Gastroesophageal sphincter (tissue), 3 donors: Measurements from ENCODE around the gene ITGA5.

Source experiments
- EP300 ChIP-seq: sonication (generic); formaldehyde crosslinking; IDR thresholded peaks from one replicate; pipeline ENCODE4 v1.6.1; 2017; ENCODE audit warnings: antibody characterized with exemption, mild to moderate bottlenecking
- TF ChIP-seq, protein P1 (sequence below), 4 experiments: fragments of 200-600 bp in 2 of 4; fragments of 450-650 bp in 2 of 4; sonication (generic) in 1 of 4; IDR thresholded peaks; one replicate each; pipeline ENCODE4 v1.5.1; 2017 to 2019; ENCODE audit warnings: antibody characterized with exemption in 4 of 4, mild to moderate bottlenecking in 2 of 4, moderate library complexity in 2 of 4

DNA sequence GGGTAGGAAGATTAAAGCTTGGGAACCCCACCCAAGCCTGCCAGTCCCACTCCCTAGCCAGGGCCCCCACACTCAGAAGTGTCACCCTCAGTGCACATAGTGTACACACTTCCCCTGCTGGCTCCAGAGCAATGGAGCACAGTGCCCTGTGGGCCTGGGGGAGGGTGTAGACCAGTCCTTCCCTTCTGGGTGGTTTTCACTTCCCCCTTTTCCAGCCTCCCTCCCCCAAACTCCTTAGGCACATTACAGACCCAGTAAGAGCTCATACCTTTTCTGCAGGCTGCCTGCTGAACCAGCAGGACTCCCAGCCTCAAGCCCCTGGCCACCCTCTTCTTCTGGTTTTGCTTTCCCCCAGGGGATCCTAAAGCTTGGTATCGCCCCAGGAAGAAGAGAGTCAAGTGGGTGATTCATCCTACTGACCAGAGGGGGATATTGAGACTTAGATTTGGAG, 34.5 kb downstream of the ITGA5 start, which contains the start of gene ZNF385A:
- TF ChIP-seq, protein P1, sequence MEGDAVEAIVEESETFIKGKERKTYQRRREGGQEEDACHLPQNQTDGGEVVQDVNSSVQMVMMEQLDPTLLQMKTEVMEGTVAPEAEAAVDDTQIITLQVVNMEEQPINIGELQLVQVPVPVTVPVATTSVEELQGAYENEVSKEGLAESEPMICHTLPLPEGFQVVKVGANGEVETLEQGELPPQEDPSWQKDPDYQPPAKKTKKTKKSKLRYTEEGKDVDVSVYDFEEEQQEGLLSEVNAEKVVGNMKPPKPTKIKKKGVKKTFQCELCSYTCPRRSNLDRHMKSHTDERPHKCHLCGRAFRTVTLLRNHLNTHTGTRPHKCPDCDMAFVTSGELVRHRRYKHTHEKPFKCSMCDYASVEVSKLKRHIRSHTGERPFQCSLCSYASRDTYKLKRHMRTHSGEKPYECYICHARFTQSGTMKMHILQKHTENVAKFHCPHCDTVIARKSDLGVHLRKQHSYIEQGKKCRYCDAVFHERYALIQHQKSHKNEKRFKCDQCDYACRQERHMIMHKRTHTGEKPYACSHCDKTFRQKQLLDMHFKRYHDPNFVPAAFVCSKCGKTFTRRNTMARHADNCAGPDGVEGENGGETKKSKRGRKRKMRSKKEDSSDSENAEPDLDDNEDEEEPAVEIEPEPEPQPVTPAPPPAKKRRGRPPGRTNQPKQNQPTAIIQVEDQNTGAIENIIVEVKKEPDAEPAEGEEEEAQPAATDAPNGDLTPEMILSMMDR (IDR thresholded peaks at IDR 0.05) = no peak
- no peak for TF ChIP-seq EP300
